GM21360 (cell line): ENCODE results near the gene KLF2.

Experiments
- ATAC-seq: cut with Tn5 transposase; IDR thresholded peaks from one replicate; pipeline ENCODE4 v1.9.1; 2021; ENCODE audit warnings: mild to moderate bottlenecking, moderate library complexity; ENCODE audit not compliant: unreplicated experiment

The KLF2 gene

GRCh38 chr19:16375157-16375935 is 50.7 kb downstream of the KLF2 start:
- ATAC-seq = no peak

GRCh38 chr19:16375936-16376185 is 51.2 kb downstream of the KLF2 start:
- no peak for ATAC-seq

DNA sequence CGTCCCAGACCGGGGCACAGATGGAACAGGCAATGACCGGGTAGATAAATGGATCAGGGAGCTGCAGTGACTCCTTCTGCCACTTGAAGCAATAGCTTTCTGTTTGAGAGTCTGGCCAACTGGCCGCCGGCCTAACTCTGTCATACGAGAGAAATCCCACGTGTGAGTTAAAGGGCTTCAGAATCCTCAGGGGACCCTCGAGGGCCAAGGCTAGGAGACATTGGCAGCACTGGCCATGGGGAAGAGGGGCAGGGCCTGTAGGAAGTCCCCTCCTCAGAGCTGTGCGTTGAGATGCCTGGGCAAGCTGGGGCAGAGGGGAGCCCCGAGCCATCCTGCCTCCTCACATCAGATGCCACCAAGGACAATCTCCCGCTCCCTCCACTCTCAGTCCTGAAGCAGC is 51.6 kb downstream of the KLF2 start:
- ATAC-seq = no peak

GRCh38 chr19:16376649-16377048 is 52.0 kb downstream of the KLF2 start:
- no peak for ATAC-seq

DNA sequence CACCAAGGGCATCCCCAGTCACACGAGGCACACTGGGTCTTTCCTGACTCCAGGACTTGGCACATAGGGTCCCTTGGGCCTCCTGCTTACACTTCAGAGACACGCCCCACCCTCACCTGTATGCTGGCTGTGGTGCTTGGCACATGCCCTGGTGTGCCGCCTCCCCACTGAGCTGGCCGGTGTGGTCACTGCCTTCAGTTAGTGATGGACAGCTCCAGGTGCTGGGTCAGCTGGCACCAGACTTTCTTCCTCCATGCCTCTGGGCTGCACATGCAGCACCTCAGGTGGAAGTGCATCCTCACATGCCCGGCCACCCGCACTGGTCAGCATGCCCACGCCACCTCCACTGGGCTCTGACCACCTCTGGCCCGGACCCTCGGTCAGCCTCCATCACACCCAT is 52.9 kb downstream of the KLF2 start:
- ATAC-seq = no peak
